Loucy (cell line): ENCODE data around the gene DOLPP1.

Source experiments
- H2AFZ ChIP-seq: fragments of 200-600 bp; sonication (generic); 2 replicates; pipeline ENCODE4 v1.6.0; 2016; ENCODE audit warnings: antibody characterized with exemption, mild to moderate bottlenecking, low read length, moderate library complexity
- H3F3A ChIP-seq: fragments of 200-600 bp; 2 replicates; pipeline ENCODE4 v1.6.0; 2016; ENCODE audit warnings: antibody characterized with exemption, low read depth, mild to moderate bottlenecking
- H3K27me3 ChIP-seq: fragments of 200-600 bp; sonication (generic); 2 replicates; pipeline ENCODE4 v1.6.1; 2014; ENCODE audit warnings: low read length, mild to moderate bottlenecking; ENCODE audit not compliant: insufficient read depth, poor library complexity, severe bottlenecking
- H3K36me3 ChIP-seq: fragments of 200-600 bp; sonication (generic); 2 replicates; pipeline ENCODE4 v1.6.1; 2016; ENCODE audit warnings: low read length; ENCODE audit not compliant: insufficient read depth
- H3K4me1 ChIP-seq: fragments of 200-600 bp; sonication (generic); 2 replicates; pipeline ENCODE4 v1.5.1; 2014; ENCODE audit warnings: low read length, mild to moderate bottlenecking; ENCODE audit not compliant: insufficient read depth, poor library complexity, severe bottlenecking
- H3K4me2 ChIP-seq: fragments of 200-600 bp; sonication (generic); 2 replicates; pipeline ENCODE4 v1.6.0; 2014; ENCODE audit warnings: antibody characterized with exemption, low read length, low read depth, mild to moderate bottlenecking; ENCODE audit not compliant: poor library complexity, severe bottlenecking
- H3K4me3 ChIP-seq: fragments of 200-600 bp; sonication (generic); 2 replicates; pipeline ENCODE4 v1.5.1; 2014; ENCODE audit warnings: low read length, mild to moderate bottlenecking, mixed read lengths; ENCODE audit not compliant: poor library complexity, severe bottlenecking
- H3K79me2 ChIP-seq: fragments of 200-600 bp; sonication (generic); 2 replicates; pipeline ENCODE4 v1.6.1; 2014; ENCODE audit warnings: low read length; ENCODE audit not compliant: insufficient read depth
- H3K9ac ChIP-seq: fragments of 200-600 bp; sonication (generic); 2 replicates; pipeline ENCODE4 v1.6.0; 2014; ENCODE audit warnings: mild to moderate bottlenecking, low read depth, low read length, moderate library complexity; ENCODE audit not compliant: poor library complexity, severe bottlenecking
- H3K9me2 ChIP-seq: fragments of 200-600 bp; sonication (generic); replicated peaks from 2 replicates; pipeline ENCODE4 v1.6.1; 2016; ENCODE audit warnings: low read depth, low read length, mixed read lengths
- H3K9me3 ChIP-seq: fragments of 200-600 bp; sonication (generic); 2 replicates; pipeline ENCODE4 v1.6.1; 2014; ENCODE audit warnings: mild to moderate bottlenecking, antibody characterized with exemption, low read length, low read depth; ENCODE audit not compliant: insufficient read depth
- H4K20me1 ChIP-seq: fragments of 200-600 bp; sonication (generic); 2 replicates; pipeline ENCODE4 v1.6.0; 2014; ENCODE audit warnings: antibody characterized with exemption, low read length, mild to moderate bottlenecking; ENCODE audit not compliant: insufficient read depth, poor library complexity, severe bottlenecking
- EZH2phosphoT487 ChIP-seq: fragments of 200-600 bp; IDR thresholded peaks from 2 replicates; pipeline ENCODE4 v1.6.1; 2018; ENCODE audit warnings: antibody characterized with exemption, mild to moderate bottlenecking, moderate library complexity, borderline replicate concordance
- TF ChIP-seq, protein P1 (sequence below): fragments of 200-600 bp; sonication (generic); conservative IDR thresholded peaks from 2 replicates; pipeline ENCODE4 v1.5.1; 2014; ENCODE audit warnings: mild to moderate bottlenecking, antibody characterized with exemption, low read length

Gene DOLPP1

GRCh38 chr9:129108805-129109536 lies 28.1 kb downstream of the DOLPP1 start:
- H2AFZ ChIP-seq, result no peak overlapping the region
- H3K4me2 ChIP-seq, result no peak overlapping the region
- H3K4me3 ChIP-seq, result no peak overlapping the region
- H3K4me1 ChIP-seq, result peaks cover 4% of the 10 kb centered on the region
- no peak overlapping the region for H3K9ac ChIP-seq
- no peaks in the 10 kb centered on the region for H4K20me1 ChIP-seq
- H3K36me3 ChIP-seq, result no peaks in the 10 kb centered on the region
- H3K9me3 ChIP-seq, result no peaks in the 10 kb centered on the region
- TF ChIP-seq, protein P1, sequence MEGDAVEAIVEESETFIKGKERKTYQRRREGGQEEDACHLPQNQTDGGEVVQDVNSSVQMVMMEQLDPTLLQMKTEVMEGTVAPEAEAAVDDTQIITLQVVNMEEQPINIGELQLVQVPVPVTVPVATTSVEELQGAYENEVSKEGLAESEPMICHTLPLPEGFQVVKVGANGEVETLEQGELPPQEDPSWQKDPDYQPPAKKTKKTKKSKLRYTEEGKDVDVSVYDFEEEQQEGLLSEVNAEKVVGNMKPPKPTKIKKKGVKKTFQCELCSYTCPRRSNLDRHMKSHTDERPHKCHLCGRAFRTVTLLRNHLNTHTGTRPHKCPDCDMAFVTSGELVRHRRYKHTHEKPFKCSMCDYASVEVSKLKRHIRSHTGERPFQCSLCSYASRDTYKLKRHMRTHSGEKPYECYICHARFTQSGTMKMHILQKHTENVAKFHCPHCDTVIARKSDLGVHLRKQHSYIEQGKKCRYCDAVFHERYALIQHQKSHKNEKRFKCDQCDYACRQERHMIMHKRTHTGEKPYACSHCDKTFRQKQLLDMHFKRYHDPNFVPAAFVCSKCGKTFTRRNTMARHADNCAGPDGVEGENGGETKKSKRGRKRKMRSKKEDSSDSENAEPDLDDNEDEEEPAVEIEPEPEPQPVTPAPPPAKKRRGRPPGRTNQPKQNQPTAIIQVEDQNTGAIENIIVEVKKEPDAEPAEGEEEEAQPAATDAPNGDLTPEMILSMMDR, result no peak
- no peak for TF ChIP-seq EZH2phosphoT487
- H3K79me2 ChIP-seq, result peaks cover 26% of the 10 kb centered on the region
- no peaks in the 10 kb centered on the region for H3F3A ChIP-seq
- H3K27me3 ChIP-seq, result no peaks in the 10 kb centered on the region
- no peaks in the 10 kb centered on the region for H3K9me2 ChIP-seq

GRCh38 chr9:129109537-129109903 lies 28.6 kb downstream of the DOLPP1 start:
- Histone ChIP-seq H3K9me2 (no peaks in the 10 kb centered on the region), H3K9me3 (no peaks in the 10 kb centered on the region), H3K9ac (no peak overlapping the region), H3K36me3 (no peaks in the 10 kb centered on the region), H3K4me3 (no peak overlapping the region), H2AFZ (no peak overlapping the region), H3K4me1 (peaks cover 5% of the 10 kb centered on the region), H3K27me3 (no peaks in the 10 kb centered on the region), H3K4me2 (no peak overlapping the region), H3F3A (no peaks in the 10 kb centered on the region), H3K79me2 (peaks cover 31% of the 10 kb centered on the region), H4K20me1 (no peaks in the 10 kb centered on the region)
- TF ChIP-seq EZH2phosphoT487, result no peak
- TF ChIP-seq, protein P1, result no peak

GRCh38 chr9:129109952-129110739 lies 29.2 kb downstream of the DOLPP1 start:
- peaks cover 10% of the 10 kb centered on the region for H3K4me1 ChIP-seq
- H3K79me2 ChIP-seq, result peaks cover 38% of the 10 kb centered on the region
- no peak overlapping the region for H2AFZ ChIP-seq

More at GRCh38 chr9:129109952-129110739, 29.2 kb downstream of the DOLPP1 start:
- Histone ChIP-seq H3K4me3 (no peak overlapping the region), H3K27me3 (no peaks in the 10 kb centered on the region), H3K4me2 (no peak overlapping the region), H3K36me3 (no peaks in the 10 kb centered on the region), H3F3A (no peaks in the 10 kb centered on the region), H3K9ac (no peak overlapping the region), H3K9me2 (no peaks in the 10 kb centered on the region), H4K20me1 (peaks cover 4% of the 10 kb centered on the region), H3K9me3 (no peaks in the 10 kb centered on the region)
- no peak for TF ChIP-seq EZH2phosphoT487
- TF ChIP-seq, protein P1, result no peak
